SU-DHL-6 (cell line): ENCODE data around the gene C10orf105.

ENCODE experiments used
- H2AFZ ChIP-seq: fragments of 200-600 bp; sonication (generic); 2 replicates; pipeline ENCODE4 v1.6.1; 2014; ENCODE audit warnings: low read depth, mild to moderate bottlenecking, moderate library complexity, mixed read lengths, antibody characterized with exemption, low read length; ENCODE audit not compliant: severe bottlenecking
- H3F3A ChIP-seq: fragments of 200-600 bp; shearing (Covaris generic); 2 replicates; pipeline ENCODE4 v1.6.0; 2016; ENCODE audit warnings: antibody characterized with exemption, mild to moderate bottlenecking; ENCODE audit not compliant: insufficient read depth
- H3K27ac ChIP-seq: fragments of 200-600 bp; sonication (generic); 2 replicates; pipeline ENCODE4 v1.5.1; 2016; ENCODE audit warnings: low read depth, mild to moderate bottlenecking, low read length, moderate library complexity, mixed read lengths
- H3K27me3 ChIP-seq: fragments of 200-600 bp; sonication (generic), shearing (Covaris generic); 2 replicates; pipeline ENCODE4 v1.6.0; 2014; ENCODE audit warnings: mild to moderate bottlenecking, low read length
- H3K36me3 ChIP-seq: fragments of 200-600 bp; sonication (generic); 2 replicates; pipeline ENCODE4 v1.6.1; 2014; ENCODE audit warnings: mild to moderate bottlenecking, low read length, mixed read lengths
- H3K4me2 ChIP-seq: fragments of 300-600, 200-600 bp; shearing (Covaris generic), sonication (generic); 2 replicates; pipeline ENCODE4 v1.6.0; 2014; ENCODE audit warnings: low read length, low read depth, mild to moderate bottlenecking; ENCODE audit not compliant: poor library complexity, severe bottlenecking
- H3K4me3 ChIP-seq: fragments of 200-600 bp; sonication (generic); 2 replicates; pipeline ENCODE4 v1.5.1; 2014; ENCODE audit warnings: antibody characterized with exemption, low read length, mild to moderate bottlenecking, mixed read lengths; ENCODE audit not compliant: insufficient read depth, poor library complexity, severe bottlenecking
- H3K79me2 ChIP-seq: fragments of 200-600 bp; sonication (generic); 2 replicates; pipeline ENCODE4 v1.6.1; 2014; ENCODE audit warnings: mild to moderate bottlenecking, low read length, moderate library complexity; ENCODE audit not compliant: insufficient read depth
- H3K9ac ChIP-seq: fragments of 200-600 bp; sonication (generic); 2 replicates; pipeline ENCODE4 v1.7.0; 2014; ENCODE audit warnings: mild to moderate bottlenecking, low read length
- H3K9me2 ChIP-seq: fragments of 200-600 bp; sonication (generic); replicated peaks from 2 replicates; pipeline ENCODE4 v1.6.1; 2014; ENCODE audit warnings: low read length; ENCODE audit not compliant: insufficient read depth
- H3K9me3 ChIP-seq: fragments of 200-600 bp; sonication (generic); 2 replicates; pipeline ENCODE4 v1.6.1; 2014; ENCODE audit warnings: low read length, mixed read lengths; ENCODE audit not compliant: insufficient read depth
- H4K20me1 ChIP-seq: fragments of 200-600 bp; sonication (generic); 2 replicates; pipeline ENCODE4 v1.6.1; 2014; ENCODE audit warnings: low read depth, mild to moderate bottlenecking, antibody characterized with exemption, low read length, moderate library complexity, mixed read lengths
- CTCF ChIP-seq: fragments of 200-600 bp; sonication (generic); IDR thresholded peaks from one replicate; pipeline ENCODE4 v1.5.1; 2017; ENCODE audit warnings: antibody characterized with exemption, mild to moderate bottlenecking, low read length, moderate library complexity; ENCODE audit not compliant: insufficient read depth, poor library complexity, severe bottlenecking
- EZH2phosphoT487 ChIP-seq: fragments of 200-600 bp; sonication (generic), shearing (Covaris generic); conservative IDR thresholded peaks from 2 replicates; pipeline ENCODE4 v1.6.1; 2018; ENCODE audit warnings: mild to moderate bottlenecking, antibody characterized with exemption, low read length, moderate library complexity, mixed read lengths

C10orf105 gene

GRCh38 chr10:71721313-71721712, 1.7 kb upstream of the C10orf105 start:
- no peak overlapping the region for H3K9ac ChIP-seq
- H3K27ac ChIP-seq, result no peak overlapping the region
- H3K27me3 ChIP-seq, result no peaks in the 10 kb centered on the region
- H3K79me2 ChIP-seq, result no peaks in the 10 kb centered on the region
- no peak overlapping the region for H2AFZ ChIP-seq
- H3K9me2 ChIP-seq, result no peaks in the 10 kb centered on the region
- H4K20me1 ChIP-seq, result no peaks in the 10 kb centered on the region
- no peak overlapping the region for H3K4me3 ChIP-seq
- H3K9me3 ChIP-seq, result no peaks in the 10 kb centered on the region
- no peaks in the 10 kb centered on the region for H3K36me3 ChIP-seq
- H3K4me2 ChIP-seq, result no peak overlapping the region
- no peak for TF ChIP-seq EZH2phosphoT487
- no peak for TF ChIP-seq CTCF
- no peaks in the 10 kb centered on the region for H3F3A ChIP-seq

GRCh38 chr10:71720288-71720687, 710 bp upstream of the C10orf105 start:
- H3K9ac ChIP-seq, result no peak overlapping the region
- H3K9me2 ChIP-seq, result no peaks in the 10 kb centered on the region
- TF ChIP-seq EZH2phosphoT487, result no peak
- no peak for TF ChIP-seq CTCF
- H3K4me3 ChIP-seq, result no peak overlapping the region
- H3K36me3 ChIP-seq, result no peaks in the 10 kb centered on the region
- H3K79me2 ChIP-seq, result no peaks in the 10 kb centered on the region
- no peak overlapping the region for H2AFZ ChIP-seq
- H3K9me3 ChIP-seq, result no peaks in the 10 kb centered on the region
- no peak overlapping the region for H3K27ac ChIP-seq
- H3K4me2 ChIP-seq, result no peak overlapping the region
- no peaks in the 10 kb centered on the region for H3F3A ChIP-seq
- no peaks in the 10 kb centered on the region for H4K20me1 ChIP-seq
- H3K27me3 ChIP-seq, result no peaks in the 10 kb centered on the region

- Histone ChIP-seq H2AFZ (no peak overlapping the region), H3K27ac (no peak overlapping the region), H4K20me1 (no peaks in the 10 kb centered on the region), H3K4me3 (no peak overlapping the region), H3K79me2 (no peaks in the 10 kb centered on the region), H3K27me3 (no peaks in the 10 kb centered on the region), H3K9me3 (no peaks in the 10 kb centered on the region), H3K9me2 (no peaks in the 10 kb centered on the region), H3F3A (no peaks in the 10 kb centered on the region), H3K9ac (no peak overlapping the region), H3K4me2 (no peak overlapping the region), H3K36me3 (no peaks in the 10 kb centered on the region)
- TF ChIP-seq EZH2phosphoT487, result no peak
- TF ChIP-seq CTCF, result no peak
Observed at GRCh38 chr10:71719042-71719441, 536 bp downstream of the C10orf105 start.

GRCh38 chr10:71718165-71718698, 1.3 kb downstream of the C10orf105 start:
- H3K9ac ChIP-seq, result no peak overlapping the region
- H3K4me2 ChIP-seq, result no peak overlapping the region
- no peaks in the 10 kb centered on the region for H3K27me3 ChIP-seq
- H3K36me3 ChIP-seq, result no peaks in the 10 kb centered on the region
- no peaks in the 10 kb centered on the region for H4K20me1 ChIP-seq
- no peak overlapping the region for H3K4me3 ChIP-seq
- no peaks in the 10 kb centered on the region for H3F3A ChIP-seq
- no peaks in the 10 kb centered on the region for H3K79me2 ChIP-seq
- TF ChIP-seq EZH2phosphoT487, result no peak
- no peak for TF ChIP-seq CTCF
- no peaks in the 10 kb centered on the region for H3K9me3 ChIP-seq
- no peaks in the 10 kb centered on the region for H3K9me2 ChIP-seq
- H3K27ac ChIP-seq, result no peak overlapping the region
- H2AFZ ChIP-seq, result no peak overlapping the region
